RKO (cell line): Measurements from ENCODE around the gene DEDD.

ENCODE experiments used
- DNase-seq: peaks from one replicate; pipeline ENCODE4 v3.0.0-alpha.2; 2016; ENCODE audit warnings: low spot score

Gene DEDD, protein sequence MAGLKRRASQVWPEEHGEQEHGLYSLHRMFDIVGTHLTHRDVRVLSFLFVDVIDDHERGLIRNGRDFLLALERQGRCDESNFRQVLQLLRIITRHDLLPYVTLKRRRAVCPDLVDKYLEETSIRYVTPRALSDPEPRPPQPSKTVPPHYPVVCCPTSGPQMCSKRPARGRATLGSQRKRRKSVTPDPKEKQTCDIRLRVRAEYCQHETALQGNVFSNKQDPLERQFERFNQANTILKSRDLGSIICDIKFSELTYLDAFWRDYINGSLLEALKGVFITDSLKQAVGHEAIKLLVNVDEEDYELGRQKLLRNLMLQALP

GRCh38 chr1:161132410-161133219 lies at the start of gene DEDD:
Gene DEDD, minus strand, starts transcription at chr1:161132667. Its CDS starts 8,205 bp downstream, at chr1:161124462.
- peak; percentile 98 for DNase-seq

- DNase-seq, result peak; percentile 39
These were observed 49.7 kb upstream of the DEDD start for GRCh38 chr1:161182214-161182613.

GRCh38 chr1:161180639-161181038 lies 48.2 kb upstream of the DEDD start:
- no peak for DNase-seq

GRCh38 chr1:161179698-161180097 lies 47.2 kb upstream of the DEDD start:
- no peak for DNase-seq

DNA sequence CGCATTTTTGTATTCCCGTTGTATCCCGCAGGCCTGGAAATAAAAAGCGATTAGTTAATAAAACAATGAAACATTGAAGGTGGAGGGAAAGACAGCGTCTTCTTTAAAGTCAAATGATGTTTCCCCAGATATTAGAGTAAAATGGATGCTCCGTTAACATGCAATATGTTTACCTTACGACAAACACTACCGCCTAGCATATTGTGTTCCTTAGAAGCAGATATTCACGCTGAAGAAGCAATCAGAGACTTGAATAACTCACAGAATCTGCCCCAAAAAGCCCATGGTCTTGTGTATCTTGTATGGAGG lies 45.4 kb upstream of the DEDD start:
- DNase-seq, result no peak

GRCh38 chr1:161177112-161177935 lies 44.9 kb upstream of the DEDD start, which contains the start of gene B4GALT3:
Gene B4GALT3, minus strand, starts transcription at chr1:161177507. Its CDS starts 1,447 bp downstream, at chr1:161176060.
- DNase-seq, result peak; percentile 78

DNA sequence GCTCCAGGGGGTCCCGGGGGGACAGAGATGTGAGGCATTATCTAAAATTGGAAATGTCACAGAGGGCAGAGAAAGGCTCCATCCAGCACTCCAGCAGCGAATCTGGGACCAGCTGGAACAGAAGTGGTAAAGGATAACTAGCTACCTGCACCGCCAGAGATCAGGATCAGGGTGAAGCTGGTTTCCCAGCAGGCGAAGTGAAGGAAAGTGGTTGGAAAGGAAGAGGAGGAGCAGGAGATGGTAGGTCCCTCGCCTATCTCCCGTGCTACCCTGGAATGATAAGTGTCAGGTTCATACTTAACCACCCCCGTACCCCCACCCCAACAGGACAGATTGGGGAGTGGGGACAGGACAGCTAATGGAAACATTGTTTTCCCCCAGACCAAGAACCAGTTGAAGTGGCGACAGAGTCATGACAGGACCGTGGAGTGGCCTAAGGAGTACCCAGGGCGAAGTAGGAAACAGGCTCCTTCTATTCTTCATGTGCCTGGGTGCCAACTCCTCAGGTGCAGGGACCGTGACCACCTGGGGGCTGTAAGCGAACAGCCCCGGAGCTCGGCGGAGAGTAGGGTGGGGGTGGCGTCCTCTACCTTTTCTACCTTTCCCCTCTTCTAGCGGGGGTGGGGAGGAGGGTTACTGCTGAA lies 44.1 kb upstream of the DEDD start:
- no peak for DNase-seq

DNA sequence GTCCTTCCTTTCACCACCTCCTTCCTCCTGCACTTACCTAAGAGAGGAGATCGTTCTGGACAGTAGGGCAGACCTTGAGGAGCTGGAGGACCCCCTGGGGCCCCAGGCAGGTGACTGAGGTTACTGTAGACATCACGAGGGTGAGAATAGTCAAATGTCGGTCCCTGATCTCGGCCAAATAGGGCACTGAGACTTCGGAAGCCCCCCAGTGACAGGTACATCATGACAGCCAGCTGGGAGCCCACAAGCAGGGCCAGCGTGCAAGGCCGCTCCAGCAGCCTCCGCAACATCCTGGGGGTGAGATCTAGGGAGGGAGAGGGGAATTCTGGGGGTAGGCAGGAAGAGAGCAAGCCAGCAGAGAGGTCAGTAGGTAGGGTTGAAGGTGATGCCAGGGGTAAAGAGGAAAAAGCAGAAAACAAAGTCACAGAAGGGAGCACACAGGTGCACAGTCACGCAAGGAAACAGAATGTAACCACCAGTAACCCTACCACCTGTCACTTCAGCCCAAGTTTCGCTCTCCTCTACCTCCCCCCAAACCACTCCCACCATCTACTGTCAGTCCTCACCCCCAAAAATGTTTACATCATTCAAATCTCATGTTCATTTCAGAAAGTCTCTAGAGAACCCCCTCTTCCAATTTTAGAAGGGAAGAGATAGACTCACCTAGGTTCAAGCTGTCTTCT lies 43.4 kb upstream of the DEDD start:
- no peak for DNase-seq

- DNase-seq, result no peak
These were observed 42.4 kb upstream of the DEDD start for GRCh38 chr1:161174911-161175310.

DNA sequence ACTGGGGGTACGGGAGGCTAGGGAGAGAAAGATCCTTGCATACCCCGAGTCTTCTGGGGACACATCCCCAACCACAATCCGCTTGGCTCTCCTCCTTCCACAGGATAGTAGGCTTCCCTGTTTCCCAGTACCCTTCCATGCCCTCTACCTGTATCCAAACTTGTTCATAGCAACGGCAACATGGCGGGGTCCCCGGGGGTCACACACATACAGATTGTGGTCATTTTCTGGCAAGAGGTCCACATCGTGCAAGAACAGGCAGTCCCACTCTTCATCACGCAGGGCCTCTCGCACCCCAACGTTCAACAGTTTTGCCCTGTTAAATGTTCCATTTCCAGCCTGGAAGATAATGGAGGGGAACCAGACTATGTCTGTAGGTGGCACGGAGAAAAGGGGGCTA lies 41.2 kb upstream of the DEDD start:
- DNase-seq, result no peak

GRCh38 chr1:161172776-161173376 lies 40.4 kb upstream of the DEDD start:
- no peak for DNase-seq

DNA sequence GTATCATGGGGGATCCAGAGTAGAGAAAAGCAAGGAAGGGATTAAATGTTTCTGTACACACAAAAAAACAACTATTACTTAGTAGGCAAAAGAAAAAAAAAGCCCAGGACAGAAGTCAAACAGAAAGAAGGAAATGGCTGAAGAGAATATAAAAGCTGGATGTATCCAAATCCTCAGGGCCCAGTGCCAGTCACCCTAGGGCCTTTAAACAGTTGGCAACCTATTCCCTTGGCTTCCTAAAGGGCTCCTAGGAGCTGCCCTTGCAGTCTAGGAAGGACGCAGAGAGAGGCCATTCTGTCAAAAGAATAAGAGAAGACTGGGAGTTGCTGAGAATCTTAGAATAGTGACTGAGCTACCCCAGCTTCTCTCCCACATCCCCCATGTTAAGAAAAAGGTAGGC lies 39.9 kb upstream of the DEDD start:
- DNase-seq, result no peak

DNA sequence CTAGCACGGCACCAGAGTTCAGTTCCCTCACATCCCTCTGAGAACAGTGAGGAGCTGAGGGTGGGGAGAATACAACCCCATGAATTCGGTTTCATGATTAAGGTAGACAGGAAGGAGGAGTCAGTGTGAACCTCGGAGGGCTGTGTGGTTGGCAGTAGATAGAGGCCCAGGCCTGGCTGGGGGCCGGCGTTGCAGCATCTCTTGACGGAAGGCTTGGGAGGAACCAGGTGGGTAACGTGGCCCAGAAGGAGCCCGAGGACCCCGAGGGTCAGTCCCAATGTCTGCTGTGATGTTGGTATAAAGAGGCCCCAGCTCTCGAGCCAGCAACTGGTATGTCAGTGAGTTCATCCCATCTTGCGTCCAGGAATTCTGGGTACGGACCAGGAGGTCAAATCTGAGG lies 39.2 kb upstream of the DEDD start:
- DNase-seq, result no peak

GRCh38 chr1:161171191-161171590 lies 38.7 kb upstream of the DEDD start:
- no peak for DNase-seq

- DNase-seq, result no peak
These were observed 36.4 kb upstream of the DEDD start for GRCh38 chr1:161168906-161169305.

- peak; percentile 66 for DNase-seq
These were observed 34.4 kb upstream of the DEDD start for GRCh38 chr1:161166669-161167548.

GRCh38 chr1:161165742-161166668 lies 33.5 kb upstream of the DEDD start, which contains the start of gene PPOX:
Gene PPOX, plus strand, starts transcription at chr1:161166426. Its CDS starts 422 bp downstream, at chr1:161166848.
- peak; percentile 99 for DNase-seq

DNA sequence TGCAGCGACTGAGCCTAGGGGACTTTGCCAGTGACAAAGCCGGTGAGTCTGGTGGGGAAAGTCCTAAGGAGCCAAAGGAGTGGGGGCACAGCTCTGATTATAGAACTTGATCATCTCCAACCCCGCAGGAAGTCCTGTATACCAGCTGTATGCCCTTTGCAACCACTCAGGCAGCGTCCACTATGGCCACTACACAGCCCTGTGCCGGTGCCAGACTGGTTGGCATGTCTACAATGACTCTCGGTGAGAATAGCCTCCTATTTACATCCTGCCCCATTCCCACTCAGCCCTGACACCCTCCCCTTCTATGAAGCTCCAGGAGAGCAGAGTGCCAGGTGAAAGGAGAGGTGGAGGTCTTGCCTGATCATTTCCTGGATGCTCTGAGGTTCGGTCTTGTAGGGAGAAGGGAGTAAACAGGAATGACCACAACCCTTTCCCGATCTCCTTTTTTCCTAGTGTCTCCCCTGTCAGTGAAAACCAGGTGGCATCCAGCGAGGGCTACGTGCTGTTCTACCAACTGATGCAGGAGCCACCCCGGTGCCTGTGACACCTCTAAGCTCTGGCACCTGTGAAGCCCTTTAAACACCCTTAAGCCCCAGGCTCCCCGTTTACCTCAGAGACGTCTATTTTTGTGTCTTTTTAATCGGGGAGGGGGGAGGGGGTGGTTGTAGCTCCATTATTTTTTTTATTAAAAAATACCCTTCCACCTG lies 32.6 kb upstream of the DEDD start:
- DNase-seq, result no peak
